Activated effector memory CD4-positive, alpha-beta T cell treated with Interleukin-2 at 50 U/mL for 16 hours (primary cell): ENCODE results near the gene MED29.

ENCODE experiments used
- DNase-seq: peaks from one replicate; pipeline ENCODE4 v3.0.0-alpha.2; 2020

Gene MED29, protein sequence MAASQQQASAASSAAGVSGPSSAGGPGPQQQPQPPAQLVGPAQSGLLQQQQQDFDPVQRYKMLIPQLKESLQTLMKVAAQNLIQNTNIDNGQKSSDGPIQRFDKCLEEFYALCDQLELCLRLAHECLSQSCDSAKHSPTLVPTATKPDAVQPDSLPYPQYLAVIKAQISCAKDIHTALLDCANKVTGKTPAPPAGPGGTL

DNA sequence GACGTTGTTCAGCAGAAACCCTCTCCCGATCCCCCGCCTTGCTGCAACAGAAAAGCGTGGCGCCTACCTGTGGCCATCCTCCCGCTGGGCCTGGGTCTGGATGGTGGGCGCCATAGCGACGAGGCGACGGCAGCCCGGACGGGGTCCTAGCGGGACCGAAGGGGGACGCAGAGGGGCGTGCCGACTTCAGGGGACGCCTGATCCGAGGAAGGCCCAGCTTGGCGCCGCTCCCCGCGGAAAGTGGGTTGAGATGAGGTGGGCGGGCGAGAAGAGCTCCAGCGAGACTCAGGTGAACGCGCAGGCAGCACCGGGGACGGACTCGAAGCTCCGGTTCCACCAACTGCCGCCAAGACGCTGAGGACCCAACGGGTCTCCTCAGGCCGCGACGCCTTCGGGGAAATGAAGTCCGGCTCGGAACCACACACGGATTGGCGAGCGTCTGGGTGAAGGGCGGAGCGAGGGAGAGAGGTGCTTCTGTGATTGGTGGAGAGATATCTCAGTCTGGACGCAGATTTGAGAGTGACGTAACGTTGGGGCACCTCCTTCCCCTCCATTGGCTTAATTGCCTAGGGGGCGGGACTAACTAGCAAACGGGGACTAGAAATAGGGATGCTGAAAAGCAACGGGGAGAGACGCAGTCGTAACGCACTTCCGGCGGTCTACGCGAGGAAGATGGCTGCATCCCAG lies at the start of gene MED29, which contains the start of gene PAF1:
TSS of gene MED29 (plus strand) at position 628 of the 687 bp plus-strand sequence. CDS start at position 673, 45 bp downstream.
TSS of gene PAF1 (minus strand) at position 356 of the 687 bp plus-strand sequence. CDS start at position 114, 242 bp downstream.
- DNase-seq: peak; percentile 95

DNA sequence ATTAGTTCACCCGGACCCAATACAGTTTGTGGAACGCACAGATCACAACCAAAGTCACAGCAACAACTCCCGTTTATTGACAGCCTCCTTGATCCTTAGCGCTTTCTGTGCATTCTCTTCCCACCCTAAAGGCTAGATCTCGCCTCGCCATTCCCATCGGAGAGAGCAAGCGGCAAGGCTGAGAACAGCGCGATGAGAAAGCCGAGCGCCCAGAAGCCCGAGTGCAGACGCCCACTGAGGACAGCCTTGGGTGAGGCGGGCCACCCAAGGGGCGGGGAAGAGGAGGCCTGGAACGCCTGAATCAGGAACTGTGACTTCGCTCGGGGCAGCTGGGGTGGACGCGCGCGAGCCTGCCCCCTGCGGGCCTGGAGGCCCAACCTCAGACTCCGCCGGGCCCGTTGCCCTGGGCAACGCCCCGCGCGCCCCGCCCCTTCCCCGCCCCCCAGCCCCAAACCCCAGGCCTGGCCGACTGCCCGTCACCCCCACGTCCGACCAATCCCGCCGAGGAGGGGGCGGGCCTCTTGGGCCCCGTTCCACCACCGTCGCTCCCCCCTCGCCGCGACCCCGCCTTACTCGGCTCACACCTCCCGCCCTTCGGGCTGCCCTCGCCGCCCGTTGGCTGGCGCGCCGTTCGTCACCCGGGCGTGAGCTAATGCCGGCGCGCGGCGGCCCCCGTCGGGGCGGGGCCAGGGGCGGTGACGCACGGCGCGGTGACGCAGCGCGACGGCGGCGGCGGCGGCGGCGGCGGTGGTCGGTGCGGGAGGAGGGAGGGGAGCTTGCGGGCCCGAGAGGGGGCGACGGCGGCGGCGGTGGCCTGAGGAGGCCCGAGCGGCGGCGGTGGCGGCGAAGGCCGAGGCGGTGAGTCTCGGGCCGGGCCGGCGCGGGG lies 49.2 kb upstream of the MED29 start, which contains the start of gene SAMD4B:
TSS of gene SAMD4B (plus strand) at position 703 of the 886 bp plus-strand sequence. CDS start 14,473 bp downstream, outside the sequence.
- peak; percentile 99 for DNase-seq

DNA sequence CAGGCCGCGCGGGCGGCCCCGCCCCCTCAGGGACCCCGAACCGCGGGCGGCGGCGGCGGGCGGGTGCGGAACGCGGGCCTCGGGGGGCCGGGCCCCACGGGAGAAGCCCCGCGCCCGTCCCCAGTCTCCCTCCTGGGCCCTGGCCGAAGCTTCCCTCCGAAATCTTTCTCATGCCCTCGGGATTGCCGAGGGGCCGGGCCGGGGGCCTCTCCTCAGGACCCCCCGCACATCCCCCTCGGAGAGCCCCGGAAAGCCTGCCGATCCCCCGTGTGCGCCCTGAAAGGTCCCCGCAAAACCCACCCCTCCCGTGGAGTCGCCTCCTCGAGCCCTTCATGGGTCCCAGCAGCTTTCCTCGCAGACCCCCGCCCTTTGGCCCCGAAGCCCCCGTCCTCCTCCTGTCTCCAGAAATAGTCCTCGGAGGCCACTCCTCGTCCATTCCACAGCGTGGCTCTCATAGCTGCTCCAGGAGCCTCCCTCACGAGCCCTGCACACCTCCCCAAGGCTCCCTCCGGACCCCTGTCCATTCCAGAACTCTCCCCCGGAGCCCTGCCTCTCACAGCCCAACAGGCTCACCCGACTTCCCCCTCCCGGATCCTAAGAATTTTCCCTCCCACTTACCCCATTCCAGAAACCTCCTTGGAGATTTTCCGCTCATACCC lies 48.4 kb upstream of the MED29 start:
- no peak for DNase-seq

DNA sequence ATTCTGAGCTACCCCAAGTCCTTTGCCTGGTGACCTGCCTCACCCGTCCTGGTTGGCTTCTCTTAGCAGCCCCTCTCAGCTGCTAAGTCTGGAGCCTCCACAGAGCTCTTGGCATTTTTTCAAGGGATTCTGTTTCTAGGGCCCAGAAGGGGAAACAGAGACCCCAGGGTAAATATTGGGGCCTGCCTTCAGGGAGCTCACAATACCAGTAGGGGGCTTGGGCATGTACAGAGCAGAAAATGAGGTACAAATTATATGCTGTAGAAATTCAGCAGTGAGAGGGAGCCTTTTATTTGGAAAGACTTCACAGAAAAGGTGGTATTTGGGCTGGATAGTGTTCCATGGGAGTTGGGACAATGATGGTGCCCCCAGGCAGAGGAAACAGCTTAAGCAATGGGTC lies 45.2 kb upstream of the MED29 start:
- DNase-seq: no peak

DNA sequence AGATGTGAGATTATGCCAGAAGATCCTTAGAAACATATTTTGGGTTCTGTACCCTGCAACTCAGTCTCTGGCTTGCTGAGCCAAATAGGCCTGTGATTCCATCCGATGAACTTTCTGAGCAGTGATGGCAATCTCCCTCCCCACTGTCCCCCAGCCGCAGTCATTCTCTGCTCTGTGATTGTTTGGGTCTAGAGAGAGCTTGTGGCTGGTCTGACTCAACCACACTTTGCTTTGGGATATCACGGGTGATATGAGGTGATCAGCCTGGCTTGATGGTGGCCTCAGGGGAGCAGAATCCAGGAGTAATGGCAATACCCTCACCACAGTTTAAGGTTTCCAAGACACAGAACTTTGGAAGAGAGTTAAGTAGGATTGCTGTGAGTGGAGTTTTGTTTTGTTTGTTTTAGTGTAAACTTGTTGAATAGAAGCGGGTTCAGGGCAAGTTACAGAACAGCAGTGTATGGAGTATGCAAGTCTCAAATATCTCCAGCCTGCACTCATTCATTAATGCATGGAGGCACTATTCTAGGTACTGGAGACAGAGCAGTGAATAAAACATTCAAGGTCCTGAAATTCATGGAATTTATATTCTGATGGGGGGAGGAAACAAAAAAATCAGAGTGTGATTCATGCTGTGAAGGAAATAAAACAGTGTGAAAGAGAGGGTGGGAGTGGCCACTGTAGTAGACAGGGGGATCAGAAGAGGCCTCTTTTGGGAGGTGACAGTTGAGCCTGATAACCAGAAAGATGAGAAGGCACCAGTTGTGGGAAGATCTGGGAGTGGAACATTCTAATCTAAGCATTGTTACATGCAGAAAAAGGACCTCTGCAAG lies 43.6 kb upstream of the MED29 start:
- no peak for DNase-seq

DNA sequence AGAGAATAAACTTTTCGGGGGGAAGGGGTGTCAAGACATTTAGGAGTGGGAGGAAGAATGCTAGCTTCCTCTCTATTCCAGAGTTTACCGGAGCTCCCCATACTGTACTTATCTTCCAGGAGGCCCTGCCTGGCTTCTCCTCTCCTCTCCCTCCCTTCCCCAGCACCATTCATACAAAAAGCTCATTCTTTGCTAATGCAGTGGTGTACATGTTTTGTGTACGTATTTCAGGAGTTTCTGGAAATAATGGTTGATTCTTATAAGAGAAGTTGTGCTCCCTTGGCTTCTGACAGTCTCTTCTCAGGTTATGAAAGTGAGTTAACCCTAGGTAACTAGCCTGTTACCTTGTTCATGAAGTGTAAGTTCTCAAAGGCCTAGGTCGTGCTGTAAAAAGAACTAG lies 41.9 kb upstream of the MED29 start:
- no peak for DNase-seq

DNA sequence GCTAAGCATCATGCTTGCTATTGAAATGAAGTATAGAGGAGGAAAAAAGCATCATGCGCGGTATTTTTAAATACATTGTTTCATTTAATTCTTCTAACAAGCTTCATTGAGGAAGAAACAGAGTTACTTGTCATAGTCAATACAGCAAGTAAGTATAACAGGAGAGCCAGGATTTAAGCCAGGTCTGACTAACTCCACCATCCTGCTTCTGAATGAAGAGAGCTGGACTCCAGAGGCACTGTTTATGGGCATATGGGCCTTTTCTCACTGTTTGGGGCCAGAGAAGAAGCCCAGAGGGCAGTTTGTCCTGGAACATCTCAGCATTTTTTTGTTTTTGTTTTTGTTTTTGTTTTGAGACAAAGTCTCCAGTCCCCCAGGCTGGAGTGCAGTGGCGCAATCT lies 41.0 kb upstream of the MED29 start:
- no peak for DNase-seq

DNA sequence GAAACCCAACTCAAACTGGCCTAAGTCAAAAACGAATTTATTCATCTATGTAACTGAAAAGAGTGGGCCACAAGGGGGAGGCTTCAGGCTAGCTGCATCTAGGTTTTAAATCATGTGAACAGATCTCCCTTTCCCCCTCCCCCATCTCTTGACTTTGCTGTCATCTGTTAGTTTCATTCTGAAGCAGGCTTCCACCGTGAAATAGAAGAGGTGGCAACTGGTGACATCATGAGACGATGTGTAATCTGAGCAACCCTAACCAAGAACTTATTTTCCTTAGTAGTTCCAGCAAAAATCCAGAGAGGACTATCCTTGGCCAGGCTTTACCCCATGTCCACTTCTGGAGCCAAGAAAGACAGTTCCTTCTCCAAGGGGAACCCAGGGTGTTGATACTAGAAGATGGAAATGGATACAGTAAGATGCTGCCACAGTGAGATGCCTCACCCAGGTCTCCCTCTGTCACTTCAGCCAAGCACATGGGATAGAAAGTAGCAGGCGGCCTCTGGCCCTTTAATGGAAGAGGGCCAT lies 39.6 kb upstream of the MED29 start:
- DNase-seq: no peak

DNA sequence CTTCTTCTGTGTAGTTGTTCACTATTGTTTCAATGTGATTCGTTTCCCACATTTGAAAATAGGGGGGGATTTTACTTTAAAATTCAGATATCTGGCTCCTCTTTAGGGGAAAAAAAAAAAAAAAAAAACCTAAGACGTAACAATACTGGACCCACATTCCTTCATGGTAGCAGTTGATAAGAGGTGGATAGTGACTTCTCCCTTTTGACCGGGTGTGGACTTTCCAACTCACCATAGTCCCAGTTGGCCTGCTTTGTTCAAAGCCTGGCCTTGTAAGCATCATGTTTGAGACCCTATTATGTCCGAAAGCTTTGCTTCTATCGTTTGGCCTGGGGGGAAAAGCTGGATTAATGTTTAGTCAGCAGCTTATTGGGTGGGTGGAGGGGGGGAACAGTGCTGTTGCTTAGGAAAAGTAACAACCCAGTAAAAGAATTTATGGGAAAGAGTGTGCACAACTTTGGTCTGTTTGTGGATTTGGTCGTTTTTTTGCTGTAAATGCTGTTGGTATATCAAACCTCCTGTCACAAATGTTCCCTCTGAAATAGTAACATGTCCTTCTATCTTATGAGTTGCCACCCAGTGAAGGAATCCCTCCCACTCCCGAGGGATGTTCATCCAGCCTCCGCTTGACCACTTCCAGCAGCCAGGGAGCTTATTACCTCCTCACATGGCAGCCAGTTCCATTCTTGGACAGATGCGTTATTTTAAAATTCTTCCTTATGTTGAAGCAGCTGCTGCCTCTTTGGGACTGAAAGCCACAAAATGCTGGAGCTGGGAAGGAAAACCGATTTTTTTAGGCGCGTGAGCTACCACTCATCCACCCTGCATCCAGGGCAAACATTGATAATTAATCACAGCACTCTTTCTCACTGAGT lies 38.6 kb upstream of the MED29 start:
- DNase-seq: no peak

DNA sequence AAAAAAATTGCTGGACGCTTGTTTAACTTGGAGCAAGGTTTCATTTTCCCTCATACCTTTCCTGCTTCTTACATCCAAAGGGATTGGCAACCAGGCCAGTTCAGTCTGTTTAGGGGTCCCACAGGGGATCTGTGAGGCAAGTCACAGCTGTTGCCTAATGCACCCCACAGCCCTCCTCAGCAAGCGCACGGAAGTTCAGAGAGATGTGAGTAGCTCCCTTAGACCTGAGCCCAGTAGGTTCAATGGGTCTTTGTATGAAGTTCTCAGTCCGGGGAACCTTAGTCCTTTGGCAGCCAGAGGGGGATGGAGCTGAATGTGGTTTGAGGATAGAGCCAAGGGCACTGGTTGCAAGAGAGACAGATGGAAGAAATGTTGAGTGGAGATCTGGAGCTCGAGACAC lies 35.9 kb upstream of the MED29 start:
- DNase-seq: no peak

DNA sequence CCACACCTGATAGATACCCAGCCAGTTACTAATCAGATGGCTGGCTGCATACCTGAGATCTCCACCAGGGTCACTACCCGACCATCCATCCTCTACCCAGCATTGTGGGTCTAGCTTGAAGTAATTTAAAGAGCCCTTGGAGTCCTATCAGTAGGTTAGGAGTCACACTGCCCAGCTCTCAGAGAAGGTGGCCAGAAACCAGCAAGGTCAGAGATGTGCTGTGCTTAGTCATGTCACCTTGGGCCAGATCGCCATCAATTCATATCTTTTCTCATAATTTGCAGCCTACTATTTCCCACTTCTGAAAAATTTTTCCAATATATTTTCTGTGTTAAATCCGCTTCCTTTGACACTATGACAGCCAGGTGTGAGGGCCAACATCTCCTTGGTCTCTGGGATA lies 35.1 kb upstream of the MED29 start:
- no peak for DNase-seq

DNA sequence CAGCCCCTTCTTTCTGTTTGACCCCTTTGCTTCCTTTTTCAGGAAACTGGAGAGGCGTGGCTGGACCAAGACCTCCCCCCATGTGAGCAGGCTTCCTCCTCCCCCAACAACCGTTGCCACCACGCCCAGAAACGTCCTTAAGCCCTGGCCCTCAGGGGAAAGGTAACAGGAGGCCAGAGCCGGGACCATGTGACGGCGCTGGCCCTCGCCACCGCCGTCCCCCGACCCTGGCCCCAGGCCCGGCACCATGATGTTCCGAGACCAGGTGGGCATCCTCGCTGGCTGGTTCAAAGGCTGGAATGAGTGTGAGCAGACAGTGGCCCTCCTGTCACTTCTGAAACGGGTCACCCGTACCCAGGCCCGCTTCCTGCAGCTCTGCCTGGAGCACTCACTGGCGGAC lies 34.5 kb upstream of the MED29 start:
- DNase-seq: no peak

DNA sequence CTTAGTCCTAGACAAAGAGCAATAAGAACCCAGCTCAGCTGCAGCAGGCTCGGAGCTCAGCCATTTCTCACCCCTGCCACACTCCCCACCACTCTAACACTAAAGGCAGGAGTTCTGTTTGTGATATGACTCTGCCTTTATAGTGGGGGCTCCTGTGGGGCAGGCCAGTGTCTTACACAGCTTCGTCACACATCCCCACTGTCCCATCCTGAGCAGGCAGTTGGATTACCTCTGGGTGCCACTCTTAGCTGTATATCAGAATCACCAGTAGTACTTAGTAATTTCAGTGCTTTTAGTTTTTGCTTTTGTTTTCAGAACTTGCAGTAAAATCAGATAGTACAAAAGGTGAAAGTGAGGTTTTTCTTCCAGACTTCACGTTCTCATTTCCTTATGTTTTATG lies 32.2 kb upstream of the MED29 start:
- DNase-seq: no peak

DNA sequence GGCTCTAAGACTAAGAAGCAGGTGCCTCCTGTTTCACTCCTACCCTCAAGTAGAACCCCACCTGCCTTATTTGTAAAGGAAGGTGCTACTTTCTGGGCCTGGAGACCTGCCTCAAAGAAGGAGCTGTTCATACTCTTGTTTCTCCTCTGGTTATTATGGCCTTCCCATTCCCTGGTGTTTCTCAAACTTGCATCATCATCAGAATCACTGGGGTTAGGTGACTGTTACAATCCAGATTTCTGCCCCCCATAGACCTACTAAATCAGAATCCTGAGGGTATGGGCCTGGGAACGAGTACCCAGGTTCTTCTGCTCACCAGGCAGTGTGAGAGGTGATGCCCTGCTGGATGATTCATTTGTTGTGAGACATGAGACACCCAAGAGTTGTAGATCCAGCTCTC lies 30.6 kb upstream of the MED29 start:
- DNase-seq: no peak

DNA sequence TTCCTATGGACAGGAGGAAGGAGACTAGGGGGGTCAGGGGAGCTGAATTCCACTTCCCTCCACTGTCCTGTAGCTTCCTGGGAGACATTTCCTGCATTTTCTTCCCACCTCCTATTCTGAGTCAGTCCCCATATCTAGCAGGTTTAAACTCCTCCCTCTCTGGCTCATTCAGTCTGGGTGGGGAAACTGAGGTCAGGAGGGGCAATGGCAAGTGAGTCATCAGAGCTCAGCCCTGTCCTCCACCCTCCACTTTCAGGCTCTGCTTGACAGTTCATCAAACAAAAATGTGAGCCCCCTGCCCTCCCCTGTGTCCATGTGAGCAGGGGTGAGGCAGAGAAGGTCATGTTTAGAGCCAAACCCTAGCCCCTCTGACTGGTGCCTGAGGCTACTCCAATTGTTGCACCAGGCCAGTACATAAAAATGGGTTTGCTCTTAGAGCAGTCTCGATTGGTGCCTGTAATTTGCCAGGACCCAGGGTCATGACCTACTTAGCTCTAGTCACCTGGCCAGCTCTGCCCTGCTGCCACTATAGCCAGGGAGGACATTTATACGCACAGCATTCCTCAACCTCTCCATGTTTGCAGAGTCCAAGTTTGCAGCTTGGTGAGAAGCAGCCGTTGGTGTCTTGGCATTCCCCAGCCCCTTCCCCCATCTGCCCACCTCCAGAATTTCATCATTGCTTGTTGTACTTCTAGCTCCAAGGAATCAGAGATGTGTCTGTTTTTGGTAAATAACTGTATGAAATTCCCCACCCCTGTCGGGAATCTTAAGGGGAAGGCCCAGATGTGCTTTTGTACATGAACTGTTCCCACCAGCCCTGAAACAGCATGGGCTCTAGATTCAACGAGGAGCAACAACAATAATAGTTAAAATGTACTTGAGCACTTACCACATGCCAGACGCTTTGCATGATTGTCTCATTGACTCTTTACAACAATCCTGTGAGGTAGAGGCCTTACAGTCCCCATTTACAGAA lies 28.2 kb upstream of the MED29 start:
- DNase-seq: no peak

DNA sequence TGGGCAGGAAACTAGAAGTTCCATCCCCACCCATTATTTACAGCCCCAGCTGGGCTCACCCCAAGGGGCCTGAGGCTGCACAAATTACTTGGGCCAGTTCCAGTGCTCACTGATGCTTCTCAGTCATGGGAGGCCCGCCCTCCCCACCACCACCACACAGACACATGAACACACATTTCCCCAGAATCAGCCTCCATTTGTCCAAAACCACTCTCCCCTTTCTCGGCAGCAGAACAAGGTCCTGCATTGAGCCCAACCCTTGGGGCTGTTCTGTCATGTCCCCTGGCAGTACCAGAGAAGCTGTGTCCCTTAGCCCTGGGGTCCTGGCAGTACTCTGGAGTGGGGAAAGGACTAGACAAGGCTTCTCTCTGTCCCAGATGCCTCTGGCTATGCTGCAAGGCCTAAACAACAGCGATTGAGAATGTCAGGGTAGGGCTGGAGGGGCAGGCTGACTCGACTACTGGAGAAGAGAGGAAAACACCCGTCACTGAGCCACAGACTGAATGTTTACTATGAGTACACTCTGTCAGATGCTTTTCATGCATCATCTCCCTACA lies 27.2 kb upstream of the MED29 start:
- DNase-seq: no peak

DNA sequence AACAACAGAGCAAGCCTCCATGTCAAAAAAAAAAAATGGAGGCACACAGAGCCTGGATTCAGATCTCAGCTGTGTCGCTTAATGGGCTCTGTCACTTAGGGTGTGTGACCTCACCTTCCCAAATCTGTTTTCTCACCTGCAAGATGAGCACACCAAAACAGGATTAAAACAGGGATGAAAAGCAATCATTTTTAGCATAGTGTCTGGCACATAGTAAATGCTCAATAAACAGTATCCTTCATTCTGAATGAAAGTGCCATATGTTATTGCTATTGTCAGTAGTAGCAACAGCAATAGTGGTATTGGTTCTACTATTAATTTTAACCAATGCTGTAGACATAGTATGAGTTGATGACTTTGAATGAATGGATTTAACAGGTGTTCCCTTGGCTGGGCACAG lies 25.6 kb upstream of the MED29 start:
- no peak for DNase-seq

DNA sequence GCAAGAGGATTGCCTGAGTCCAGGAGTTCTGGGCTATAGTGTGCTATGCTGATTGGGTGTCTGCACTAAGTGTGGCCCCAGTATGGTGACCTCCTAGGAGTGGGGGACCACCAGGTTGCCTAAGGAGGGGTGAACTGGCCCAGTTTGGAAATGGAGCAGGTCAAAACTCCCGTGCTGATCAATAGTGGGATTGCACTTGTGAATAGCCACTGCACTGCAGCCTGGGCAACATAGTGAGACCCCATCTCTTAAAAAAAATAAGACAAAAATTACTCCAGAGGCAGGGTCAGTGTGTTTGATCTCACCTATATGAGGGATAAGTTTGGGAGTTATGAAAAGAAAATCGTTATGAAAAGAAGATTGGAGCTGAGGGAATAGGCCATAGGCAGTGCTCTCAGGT lies 22.0 kb upstream of the MED29 start:
- no peak for DNase-seq

DNA sequence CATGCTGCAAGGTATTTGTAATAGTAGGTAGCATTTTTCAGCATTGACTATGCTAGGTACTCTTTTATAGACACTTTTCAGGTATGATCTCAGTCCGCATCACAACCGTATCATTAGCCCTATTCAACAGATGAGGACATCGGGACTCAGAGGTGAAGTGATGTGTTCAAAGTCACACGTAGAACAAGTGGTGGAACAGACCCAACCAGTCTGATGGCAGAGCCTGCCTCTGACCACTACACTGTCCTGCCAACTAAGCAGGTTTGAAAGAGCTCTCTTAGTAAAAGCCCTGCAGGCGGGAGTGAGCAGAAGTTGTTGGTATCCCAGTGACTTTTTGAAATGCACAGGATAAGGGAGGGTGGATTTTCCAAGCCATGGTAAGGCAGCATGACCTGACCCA lies 20.4 kb upstream of the MED29 start:
- no peak for DNase-seq
